Mesenchymal stem cell (in vitro differentiated cells and primary cell): ENCODE measurements around the gene CES4A.
"Not testable (repeated sequence)": the region's sequence is repeated elsewhere in the genome, so short reads cannot be mapped to it uniquely, and the experiment has no call there.

Source experiments
- DNase-seq: peaks from one replicate; pipeline ENCODE4 v3.0.0-alpha.2; 2013
- H2AFZ ChIP-seq: one replicate; pipeline ENCODE4 v1.6.1; 2013; ENCODE audit warnings: low read depth, mild to moderate bottlenecking, control low read depth, inconsistent platforms, low read length, moderate library complexity
- H2AK5ac ChIP-seq: 2 replicates; pipeline ENCODE4 v1.6.1; 2013; ENCODE audit warnings: low read length, moderate library complexity, mild to moderate bottlenecking, inconsistent platforms; ENCODE audit not compliant: severe bottlenecking
- H2BK120ac ChIP-seq: one replicate; pipeline ENCODE4 v1.6.1; 2013; ENCODE audit warnings: low read depth, mild to moderate bottlenecking, inconsistent platforms, low read length, moderate library complexity
- H2BK12ac ChIP-seq, 2 experiments: one replicate each; pipeline ENCODE4 v1.6.1; 2013; ENCODE audit warnings: inconsistent platforms in 2 of 2, low read length in 2 of 2, mild to moderate bottlenecking in 2 of 2, moderate library complexity in 2 of 2, control low read depth in 1 of 2
- H2BK15ac ChIP-seq: one replicate; pipeline ENCODE4 v1.6.1; 2013; ENCODE audit warnings: mild to moderate bottlenecking, low read depth, inconsistent platforms; ENCODE audit not compliant: poor library complexity, severe bottlenecking
- H2BK5ac ChIP-seq: 2 replicates; pipeline ENCODE4 v1.6.1; 2013; ENCODE audit warnings: low read depth, mild to moderate bottlenecking, low read length, control low read depth, inconsistent platforms; ENCODE audit not compliant: poor library complexity, severe bottlenecking
- H3K14ac ChIP-seq, 2 experiments: one replicate each; pipeline ENCODE4 v1.6.1; 2013; ENCODE audit warnings: inconsistent platforms in 2 of 2, low read length in 2 of 2, control low read depth in 1 of 2, mild to moderate bottlenecking in 1 of 2, moderate library complexity in 1 of 2
- H3K18ac ChIP-seq, 2 experiments: one replicate each; pipeline ENCODE4 v1.6.1; 2013; ENCODE audit warnings: inconsistent platforms in 2 of 2, low read length in 2 of 2, control low read depth in 1 of 2, low read depth in 1 of 2, mild to moderate bottlenecking in 1 of 2
- H3K23ac ChIP-seq, 2 experiments: one replicate each; pipeline ENCODE4 v1.6.1; 2013; ENCODE audit warnings: inconsistent platforms in 2 of 2, low read length in 2 of 2, mild to moderate bottlenecking in 2 of 2, moderate library complexity in 2 of 2, control low read depth in 1 of 2
- H3K27ac ChIP-seq: 2 replicates; pipeline ENCODE4 v1.5.1; 2013; ENCODE audit warnings: mild to moderate bottlenecking, moderate library complexity, low read length, control low read depth, inconsistent platforms; ENCODE audit not compliant: poor library complexity, severe bottlenecking
- H3K27me3 ChIP-seq, 2 experiments: 2 replicates each; pipeline versions ENCODE4 v1.6.1 to v1.7.0; 2013; ENCODE audit warnings: low read length in 2 of 2, mild to moderate bottlenecking in 2 of 2, moderate library complexity in 2 of 2, control low read depth in 1 of 2, inconsistent platforms in 1 of 2; ENCODE audit not compliant: control insufficient read depth in 1 of 2, insufficient read depth in 1 of 2
- H3K36me3 ChIP-seq, 2 experiments: 2 replicates each; pipeline versions ENCODE4 v1.6.1 to v1.7.0; 2013; ENCODE audit warnings: low read length in 2 of 2, control low read depth in 1 of 2, inconsistent platforms in 1 of 2, low read depth in 1 of 2, mild to moderate bottlenecking in 1 of 2; ENCODE audit not compliant: insufficient read depth in 2 of 2, control insufficient read depth in 1 of 2
- H3K4ac ChIP-seq, 2 experiments: one replicate each; pipeline ENCODE4 v1.6.1; 2013; ENCODE audit warnings: inconsistent platforms in 2 of 2, low read length in 2 of 2, mild to moderate bottlenecking in 2 of 2, moderate library complexity in 2 of 2, control low read depth in 1 of 2, low read depth in 1 of 2
- H3K4me1 ChIP-seq: 2 replicates; pipeline ENCODE4 v1.6.1; 2013; ENCODE audit warnings: low read depth, low read length, control low read depth; ENCODE audit not compliant: control insufficient read depth, insufficient read depth
- H3K4me2 ChIP-seq: 2 replicates; pipeline ENCODE4 v1.6.1; 2013; ENCODE audit warnings: low read length, mild to moderate bottlenecking, inconsistent platforms; ENCODE audit not compliant: poor library complexity, severe bottlenecking
- H3K4me3 ChIP-seq, 2 experiments: 2 replicates each; pipeline versions ENCODE4 v1.5.1 to v1.7.0; 2013; ENCODE audit warnings: low read length in 2 of 2, mild to moderate bottlenecking in 2 of 2, control low read depth in 1 of 2, low read depth in 1 of 2; ENCODE audit not compliant: insufficient read depth in 1 of 2
- H3K79me1 ChIP-seq: replicated peaks from 2 replicates; pipeline ENCODE4 v1.6.1; 2013; ENCODE audit warnings: mild to moderate bottlenecking, control low read depth, low read length, inconsistent platforms; ENCODE audit not compliant: poor library complexity, severe bottlenecking
- H3K9ac ChIP-seq: 2 replicates; pipeline ENCODE4 v1.7.0; 2013; ENCODE audit warnings: mild to moderate bottlenecking, low read length, moderate library complexity
- H3K9me3 ChIP-seq: 2 replicates; pipeline ENCODE4 v1.7.0; 2013; ENCODE audit warnings: mild to moderate bottlenecking, low read length; ENCODE audit not compliant: control insufficient read depth
- H4K8ac ChIP-seq: one replicate; pipeline ENCODE4 v1.6.1; 2013; ENCODE audit warnings: inconsistent platforms, mild to moderate bottlenecking, low read length, moderate library complexity
- H4K91ac ChIP-seq: one replicate; pipeline ENCODE4 v1.6.1; 2013; ENCODE audit warnings: mild to moderate bottlenecking, low read length, inconsistent platforms
- WGBS: methylation state at CpG from one replicate; pipeline ENCODE4 v1.1.7; 2013; ENCODE audit warnings: mixed read lengths; 5-methylcytosine and 5-hydroxymethylcytosine counted together

Gene CES4A

GRCh38 chr16:66952430-66953110, 35.8 kb upstream of the CES4A start:
- 93% methylated on average over 6 of the region's 7 CpGs for WGBS

GRCh38 chr16:66953462-66954096, 34.8 kb upstream of the CES4A start:
- Histone ChIP-seq H3K9ac (peak overlapping the region; percentile 45), H4K91ac (no peak overlapping the region), H4K8ac (no peak overlapping the region), H2BK12ac (no peak overlapping the region), H3K23ac (no peak overlapping the region), H3K18ac (no peak overlapping the region), H3K36me3 (no peaks in the 10 kb centered on the region), H3K14ac (no peak overlapping the region), H2BK15ac (no peak overlapping the region), H2BK120ac (no peak overlapping the region), H2BK5ac (no peak overlapping the region), H3K4ac (no peak overlapping the region), H3K27ac (no peak overlapping the region), H3K4me2 (no peak overlapping the region), H3K79me1 (no peaks in the 10 kb centered on the region), H3K4me3 (no peak overlapping the region), H2AFZ (no peak overlapping the region), H2AK5ac (no peak overlapping the region), H3K9me3 (peaks cover 4% of the 10 kb centered on the region), H3K27me3 (peaks cover 15 to 20% of the 10 kb centered on the region in 2 experiments), H3K4me1 (peaks cover 2% of the 10 kb centered on the region)
- WGBS = 86% methylated on average over 10 of the region's 10 CpGs
- DNase-seq = no peak

More at GRCh38 chr16:66952430-66953110, 35.8 kb upstream of the CES4A start:
- H3K14ac ChIP-seq = no peak overlapping the region
- H2AFZ ChIP-seq = no peak overlapping the region
- H2BK12ac ChIP-seq = no peak overlapping the region
- no peak overlapping the region for H3K4ac ChIP-seq
- no peak overlapping the region for H4K91ac ChIP-seq
- H3K27me3 ChIP-seq = peaks cover 14 to 15% of the 10 kb centered on the region in 2 experiments
- H2BK120ac ChIP-seq = no peak overlapping the region
- no peak overlapping the region for H3K9ac ChIP-seq
- H4K8ac ChIP-seq = no peak overlapping the region
- no peak overlapping the region for H2BK5ac ChIP-seq
- peaks cover 7% of the 10 kb centered on the region for H3K4me1 ChIP-seq
- no peak overlapping the region for H3K18ac ChIP-seq
- H3K27ac ChIP-seq = no peak overlapping the region
- H3K36me3 ChIP-seq = no peaks in the 10 kb centered on the region
- no peak overlapping the region for H3K4me3 ChIP-seq
- no peak overlapping the region for H3K4me2 ChIP-seq
- no peaks in the 10 kb centered on the region for H3K79me1 ChIP-seq
- no peak overlapping the region for H3K23ac ChIP-seq
- no peak overlapping the region for H2BK15ac ChIP-seq
- no peak for DNase-seq
- H3K9me3 ChIP-seq = peaks cover 4% of the 10 kb centered on the region
- H2AK5ac ChIP-seq = no peak overlapping the region

GRCh38 chr16:66954097-66954659, 34.2 kb upstream of the CES4A start:
- no peak overlapping the region for H2BK15ac ChIP-seq
- no peaks in the 10 kb centered on the region for H3K79me1 ChIP-seq
- 21% methylated on average over 7 of the region's 8 CpGs for whole genome bisulfite sequencing

GRCh38 chr16:66955363-66956153, 32.8 kb upstream of the CES4A start:
- not testable (repeated sequence) for H3K9ac ChIP-seq, H3K4me3 ChIP-seq, H3K27ac ChIP-seq, H3K4ac ChIP-seq, H3K9me3 ChIP-seq, H3K36me3 ChIP-seq, H4K8ac ChIP-seq, H3K14ac ChIP-seq, DNase-seq, H2BK15ac ChIP-seq, H2BK5ac ChIP-seq, H3K4me1 ChIP-seq, H3K79me1 ChIP-seq, H3K4me2 ChIP-seq, H4K91ac ChIP-seq, H2AK5ac ChIP-seq, H2BK12ac ChIP-seq, H3K23ac ChIP-seq, H3K18ac ChIP-seq, H2AFZ ChIP-seq, H2BK120ac ChIP-seq
- peaks cover 0 to 12% of the 10 kb centered on the region in 2 experiments for H3K27me3 ChIP-seq
- WGBS = 72% methylated on average over 10 of the region's 17 CpGs

More at GRCh38 chr16:66954097-66954659, 34.2 kb upstream of the CES4A start:
- Histone ChIP-seq H3K27ac (no peak overlapping the region), H2AFZ (no peak overlapping the region), H3K4me3 (no peak overlapping the region), H3K4me2 (no peak overlapping the region), H3K9ac (peak overlapping the region; percentile 45), H3K9me3 (peaks cover 4% of the 10 kb centered on the region), H4K8ac (no peak overlapping the region), H2BK5ac (no peak overlapping the region), H3K4ac (no peak overlapping the region), H3K14ac (no peak overlapping the region), H2BK12ac (no peak overlapping the region), H3K23ac (no peak overlapping the region), H2BK120ac (no peak overlapping the region), H3K36me3 (no peaks in the 10 kb centered on the region), H4K91ac (no peak overlapping the region), H3K4me1 (no peaks in the 10 kb centered on the region), H2AK5ac (no peak overlapping the region), H3K18ac (no peak overlapping the region), H3K27me3 (peaks cover 10 to 16% of the 10 kb centered on the region in 2 experiments)
- DNase-seq = peak; percentile 82
